PC-9 (cell line): ENCODE measurements around the gene SHISA6.

Source experiments
- CTCF ChIP-seq: fragments of 200-600 bp; sonication (generic); conservative IDR thresholded peaks from 2 replicates; pipeline ENCODE4 v1.6.1; 2017; ENCODE audit warnings: mixed run types, antibody characterized with exemption, mild to moderate bottlenecking, moderate library complexity
- EZH2 ChIP-seq: fragments of 200-600 bp; sonication (generic); IDR thresholded peaks from 2 replicates; pipeline ENCODE4 v1.8.0; 2017; ENCODE audit warnings: antibody characterized with exemption, low read depth

DNA sequence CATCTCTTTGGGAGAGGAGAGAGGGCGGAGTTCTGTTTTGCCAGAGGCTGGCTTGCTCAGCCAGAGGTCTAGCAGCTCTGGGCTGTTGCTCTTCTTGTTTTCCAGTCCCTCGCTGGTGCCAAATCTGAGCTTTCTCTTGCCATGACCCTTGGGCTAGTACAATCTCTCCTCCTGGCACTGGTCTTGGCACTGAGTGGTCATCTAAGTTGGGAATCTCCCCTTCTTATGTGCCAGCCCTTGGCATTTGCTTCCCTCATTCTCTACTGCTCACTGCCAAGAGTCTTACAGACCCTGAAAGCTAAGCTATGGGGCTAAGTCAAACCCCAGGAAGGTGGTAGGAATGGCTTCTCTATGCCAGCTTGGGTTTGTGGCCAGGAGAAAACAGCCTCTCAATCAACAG is 148.6 kb downstream of the SHISA6 start:
- TF ChIP-seq CTCF (no peak), EZH2 (no peak)
